HS-27A (cell line): Measurements from ENCODE around the gene SMIM13.

Source experiments
- DNase-seq: peaks from one replicate; pipeline ENCODE4 v3.0.0-alpha.2; 2012; ENCODE audit warnings: low read depth, missing footprints

SMIM13 gene

GRCh38 chr6:11093626-11094410 is at the start of gene SMIM13:
SMIM13 (plus strand) TSS chr6:11093834; CDS start chr6:11094314, 480 bp downstream.
- peak; percentile 99 for DNase-seq

GRCh38 chr6:11043961-11044711 is 49.5 kb upstream of the SMIM13 start, which contains the start of gene ELOVL2:
ELOVL2 (minus strand) TSS chr6:11044305; CDS start chr6:11044230, 75 bp downstream.
- DNase-seq, result no peak

GRCh38 chr6:11044712-11045167 is 48.9 kb upstream of the SMIM13 start:
- DNase-seq, result no peak

- DNase-seq, result peak; percentile 30
Observed at GRCh38 chr6:11050731-11051130, 42.9 kb upstream of the SMIM13 start.

GRCh38 chr6:11053307-11053706 is 40.3 kb upstream of the SMIM13 start:
- no peak for DNase-seq

DNA sequence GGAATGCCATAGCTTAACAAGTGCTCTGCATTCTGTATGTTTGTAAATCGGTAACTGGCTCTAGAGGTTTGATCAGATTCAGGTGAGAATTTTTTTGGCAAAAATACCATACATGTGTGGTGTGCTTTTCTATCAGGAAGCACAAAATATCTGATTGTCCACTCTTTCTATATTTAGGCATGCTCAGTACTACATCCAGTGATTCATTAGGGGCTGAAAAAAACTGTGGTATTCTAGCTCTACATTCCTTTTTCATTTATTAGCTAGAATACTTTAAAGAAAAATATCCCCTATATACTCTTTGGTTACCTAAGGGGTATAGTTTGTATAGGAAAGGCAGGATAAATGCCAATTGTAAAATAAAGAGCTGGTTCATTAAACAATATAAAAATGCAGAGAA is 38.9 kb upstream of the SMIM13 start:
- DNase-seq, result peak; percentile 52

DNA sequence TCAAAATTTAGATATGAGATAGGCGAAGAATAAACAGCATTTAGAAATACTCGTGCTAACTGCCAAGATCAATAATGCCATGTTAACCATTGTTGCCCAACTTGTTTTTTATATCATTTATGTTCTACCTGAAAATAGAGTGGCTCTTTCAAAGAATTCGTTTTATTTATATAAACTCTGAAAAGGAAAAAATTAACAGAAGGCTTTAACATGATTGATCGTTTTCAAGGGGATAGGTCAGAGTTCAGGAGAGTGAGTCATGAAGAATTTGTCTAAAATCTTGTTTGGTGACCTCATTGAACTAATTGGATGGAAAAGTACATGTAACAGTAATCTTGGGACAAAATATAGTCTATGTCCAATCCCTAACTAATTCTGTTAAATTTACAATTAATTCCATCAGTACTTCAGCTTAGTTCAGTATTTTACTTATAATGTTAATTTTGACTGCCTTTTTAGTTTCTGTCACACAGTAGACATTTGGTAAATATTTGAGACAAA is 38.5 kb upstream of the SMIM13 start:
- peak; percentile 74 for DNase-seq

GRCh38 chr6:11056871-11057270 is 36.8 kb upstream of the SMIM13 start:
- no peak for DNase-seq

DNA sequence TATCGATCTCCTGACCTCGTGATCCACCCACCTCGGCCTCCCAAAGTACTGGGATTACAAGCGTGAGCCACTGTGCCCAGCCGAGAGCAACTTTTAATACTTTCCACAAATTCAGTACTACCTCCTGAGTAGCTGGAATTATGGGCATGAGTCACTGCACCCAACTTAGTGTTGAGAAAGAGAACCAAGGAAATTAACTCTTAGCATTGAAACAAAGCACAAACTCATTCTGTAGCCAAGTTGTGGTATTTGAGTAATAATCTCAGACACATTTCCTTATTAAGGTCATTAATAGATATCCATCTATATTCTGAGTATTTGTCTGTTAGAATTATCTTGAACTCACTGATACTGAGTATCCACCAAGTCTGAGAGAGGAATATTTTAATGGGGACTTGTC is 35.2 kb upstream of the SMIM13 start:
- no peak for DNase-seq

DNA sequence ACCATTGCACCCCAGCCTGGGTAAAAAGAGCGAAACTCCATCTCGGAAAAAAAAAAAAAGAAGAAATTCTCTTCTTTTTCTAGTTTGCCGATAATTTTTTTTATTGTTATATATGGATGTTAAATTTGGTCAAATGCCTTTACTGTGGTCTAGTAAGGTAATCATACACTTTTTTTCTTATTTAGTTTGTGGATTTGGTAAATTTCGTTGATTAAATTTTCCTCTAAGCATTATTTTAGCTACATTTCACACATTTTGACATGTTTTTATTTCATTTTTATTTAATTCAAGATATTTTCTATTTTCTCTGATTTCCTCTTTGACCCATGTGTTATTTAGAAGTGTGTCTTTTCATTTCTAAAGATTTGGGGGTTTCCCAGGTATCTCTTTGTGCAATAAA is 31.6 kb upstream of the SMIM13 start:
- no peak for DNase-seq

DNA sequence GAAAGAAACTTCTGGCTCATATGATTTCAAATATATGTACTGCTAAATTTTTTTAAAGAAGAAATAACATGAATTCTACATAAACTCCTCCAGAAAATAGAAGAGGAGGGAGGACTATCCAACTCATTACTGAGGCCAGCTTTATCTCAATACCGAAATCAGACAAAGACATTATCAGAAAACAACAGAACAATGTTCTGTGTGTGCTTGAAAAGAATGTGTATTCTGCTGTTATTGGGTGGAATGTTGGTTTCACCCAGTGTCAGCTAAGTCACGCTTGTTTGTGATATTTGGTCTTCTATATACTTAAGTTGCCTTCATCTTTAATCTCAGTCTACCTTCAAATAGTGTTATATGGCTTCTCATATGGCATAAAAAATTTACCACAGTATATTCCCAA is 30.9 kb upstream of the SMIM13 start:
- no peak for DNase-seq

DNA sequence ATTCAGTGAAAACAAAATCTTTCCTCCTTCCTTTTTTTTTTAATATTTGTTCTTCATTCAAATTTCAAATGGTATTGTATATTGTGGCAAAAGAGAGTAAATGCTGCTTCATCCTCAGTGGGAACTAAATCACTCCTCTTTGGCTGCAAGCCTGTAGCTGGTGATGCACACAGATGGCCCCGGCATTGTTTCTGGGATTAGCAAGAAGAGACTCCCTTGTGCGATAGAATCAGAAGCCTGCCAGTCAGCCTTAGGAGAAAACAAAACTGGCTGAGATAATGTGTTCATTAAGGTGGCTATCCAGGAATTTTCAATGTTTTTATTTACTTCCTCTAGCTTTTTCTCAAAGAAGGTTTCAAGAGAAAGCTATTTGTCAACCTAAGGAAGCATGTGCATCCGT is 28.8 kb upstream of the SMIM13 start:
- DNase-seq, result no peak

DNA sequence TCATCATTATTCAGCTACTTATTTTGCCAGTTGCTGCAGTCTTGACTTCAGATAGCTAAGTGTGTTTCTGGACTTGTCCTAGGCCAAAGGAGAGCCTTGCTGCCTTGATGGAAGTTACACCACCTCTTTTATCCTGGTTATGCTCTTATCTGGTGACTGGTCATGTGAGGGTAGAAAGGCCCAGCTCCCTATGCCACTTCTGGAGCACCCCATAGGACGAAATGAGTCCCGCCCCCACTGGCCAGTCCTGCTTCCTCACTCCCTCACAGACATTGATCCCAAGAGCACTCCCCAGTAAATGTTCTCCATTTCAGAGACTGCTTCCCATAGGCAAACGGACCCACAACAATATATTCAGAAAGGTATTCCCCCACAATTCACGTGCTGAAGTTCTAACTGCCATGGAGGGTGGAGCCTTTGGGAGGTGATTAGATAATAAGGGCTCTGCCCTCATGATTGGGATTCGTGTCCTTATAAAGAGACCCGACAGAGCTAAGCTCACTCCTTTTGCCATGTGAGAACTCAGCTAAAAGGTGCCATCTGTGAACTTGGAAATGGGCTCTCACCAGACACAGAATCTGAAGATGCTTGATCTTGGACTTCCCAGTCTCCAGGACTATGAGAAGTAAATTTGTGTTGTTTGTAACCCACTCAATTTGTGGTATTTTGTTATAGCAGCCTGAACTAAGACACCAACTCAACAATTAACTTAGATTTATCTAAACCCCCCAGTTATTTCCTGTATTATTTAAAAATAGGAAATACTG is 28.0 kb upstream of the SMIM13 start:
- DNase-seq, result no peak

GRCh38 chr6:11066505-11067347 is 26.9 kb upstream of the SMIM13 start:
- DNase-seq, result no peak

DNA sequence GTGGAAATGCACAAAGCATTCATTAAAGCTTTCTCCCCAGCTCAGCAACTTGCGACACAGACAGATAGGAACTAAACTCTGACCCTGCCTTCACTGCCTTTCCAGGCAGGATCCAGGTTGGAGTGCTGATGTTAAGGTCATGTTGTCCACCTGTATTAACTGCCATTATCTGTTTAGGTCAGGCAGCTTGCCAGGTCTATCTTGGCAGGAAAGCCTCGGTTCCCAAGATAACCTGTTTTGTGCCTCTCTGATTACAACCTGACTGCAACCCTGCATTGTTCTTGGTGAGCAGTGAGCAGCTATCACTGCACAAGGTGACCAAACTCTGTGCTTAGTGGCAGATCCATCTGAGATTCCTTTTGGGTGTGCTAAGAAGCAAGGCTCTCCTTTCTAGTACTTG is 26.3 kb upstream of the SMIM13 start:
- no peak for DNase-seq

- no peak for DNase-seq
Observed at GRCh38 chr6:11069760-11070159, 23.9 kb upstream of the SMIM13 start.

GRCh38 chr6:11072101-11072500 is 21.5 kb upstream of the SMIM13 start:
- no peak for DNase-seq

DNA sequence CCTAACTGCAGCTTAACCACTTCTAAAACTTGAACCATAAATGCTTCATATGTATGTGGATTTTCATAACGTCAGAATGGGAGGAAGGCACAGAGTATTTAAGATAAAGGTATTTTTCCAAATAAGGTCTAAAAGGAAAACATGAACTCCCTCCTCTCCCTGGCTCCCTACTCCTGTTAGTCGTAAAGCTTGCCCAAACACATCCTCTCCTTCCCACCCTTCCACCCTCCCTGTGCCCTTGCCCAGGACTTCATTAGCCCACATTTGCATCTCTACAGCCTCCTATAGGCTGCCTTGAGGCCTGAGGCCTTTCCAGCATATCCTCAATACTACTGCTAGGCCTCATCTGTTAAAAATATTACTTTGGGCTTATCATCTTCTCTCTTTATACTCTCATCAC is 17.1 kb upstream of the SMIM13 start:
- no peak for DNase-seq

- no peak for DNase-seq
Observed at GRCh38 chr6:11078266-11078665, 15.4 kb upstream of the SMIM13 start.

DNA sequence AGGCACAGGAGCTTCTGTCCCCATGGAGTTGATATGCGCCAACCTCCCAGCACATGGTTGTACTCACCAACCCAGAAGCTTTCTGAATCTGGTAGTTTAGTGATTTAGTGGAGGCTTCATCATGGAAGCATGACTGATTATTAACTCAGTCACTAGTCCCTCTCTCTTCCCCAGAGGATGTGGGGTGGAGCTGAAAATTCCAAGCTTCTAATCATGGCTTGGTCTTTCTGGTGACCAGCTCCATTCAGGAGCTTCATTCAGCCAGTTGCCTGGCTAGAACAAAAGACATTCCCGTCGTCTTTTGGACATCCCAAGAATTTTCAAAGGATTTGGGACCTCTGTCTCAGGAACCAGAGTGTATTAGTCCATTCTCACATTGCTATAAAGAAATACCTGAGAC is 13.3 kb upstream of the SMIM13 start:
- DNase-seq, result no peak

- DNase-seq, result peak; percentile 65
Observed at GRCh38 chr6:11083491-11083890, 10.1 kb upstream of the SMIM13 start.
